NB4 (cell line): ENCODE measurements around the gene OSER1.

Experiments
- DNase-seq: peaks from one replicate; pipeline ENCODE4 v3.0.0; 2010; ENCODE audit warnings: low read depth
- H3K4me3 ChIP-seq: one replicate; pipeline ENCODE4 v1.5.1; 2011; ENCODE audit warnings: mild to moderate bottlenecking, low read depth, low read length, moderate library complexity
- MYC ChIP-seq: IDR thresholded peaks from 2 replicates; pipeline ENCODE4 v1.6.1; 2011; ENCODE audit warnings: low read depth, low read length
- POLR2A ChIP-seq: IDR thresholded peaks from 2 replicates; pipeline ENCODE4 v1.6.1; 2011; ENCODE audit warnings: mild to moderate bottlenecking; ENCODE audit not compliant: insufficient read length; ENCODE audit errors: extremely low read depth
- TF ChIP-seq, protein P1 (sequence below): IDR thresholded peaks from one replicate; pipeline ENCODE4 v1.5.1; 2012; ENCODE audit warnings: low read depth, low read length
- TF ChIP-seq, protein P2 (sequence below): IDR thresholded peaks from 2 replicates; pipeline ENCODE4 v1.6.1; 2011; ENCODE audit warnings: low read depth, low read length

OSER1 gene

GRCh38 chr20:44180814-44181213 lies 29.8 kb downstream of the OSER1 start:
- no peak overlapping the region for H3K4me3 ChIP-seq
- DNase-seq: no peak
- TF ChIP-seq, protein P1, sequence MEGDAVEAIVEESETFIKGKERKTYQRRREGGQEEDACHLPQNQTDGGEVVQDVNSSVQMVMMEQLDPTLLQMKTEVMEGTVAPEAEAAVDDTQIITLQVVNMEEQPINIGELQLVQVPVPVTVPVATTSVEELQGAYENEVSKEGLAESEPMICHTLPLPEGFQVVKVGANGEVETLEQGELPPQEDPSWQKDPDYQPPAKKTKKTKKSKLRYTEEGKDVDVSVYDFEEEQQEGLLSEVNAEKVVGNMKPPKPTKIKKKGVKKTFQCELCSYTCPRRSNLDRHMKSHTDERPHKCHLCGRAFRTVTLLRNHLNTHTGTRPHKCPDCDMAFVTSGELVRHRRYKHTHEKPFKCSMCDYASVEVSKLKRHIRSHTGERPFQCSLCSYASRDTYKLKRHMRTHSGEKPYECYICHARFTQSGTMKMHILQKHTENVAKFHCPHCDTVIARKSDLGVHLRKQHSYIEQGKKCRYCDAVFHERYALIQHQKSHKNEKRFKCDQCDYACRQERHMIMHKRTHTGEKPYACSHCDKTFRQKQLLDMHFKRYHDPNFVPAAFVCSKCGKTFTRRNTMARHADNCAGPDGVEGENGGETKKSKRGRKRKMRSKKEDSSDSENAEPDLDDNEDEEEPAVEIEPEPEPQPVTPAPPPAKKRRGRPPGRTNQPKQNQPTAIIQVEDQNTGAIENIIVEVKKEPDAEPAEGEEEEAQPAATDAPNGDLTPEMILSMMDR: no peak
- TF ChIP-seq MYC (no peak), POLR2A (no peak)
- TF ChIP-seq, protein P2, sequence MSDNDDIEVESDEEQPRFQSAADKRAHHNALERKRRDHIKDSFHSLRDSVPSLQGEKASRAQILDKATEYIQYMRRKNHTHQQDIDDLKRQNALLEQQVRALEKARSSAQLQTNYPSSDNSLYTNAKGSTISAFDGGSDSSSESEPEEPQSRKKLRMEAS: no peak

DNA sequence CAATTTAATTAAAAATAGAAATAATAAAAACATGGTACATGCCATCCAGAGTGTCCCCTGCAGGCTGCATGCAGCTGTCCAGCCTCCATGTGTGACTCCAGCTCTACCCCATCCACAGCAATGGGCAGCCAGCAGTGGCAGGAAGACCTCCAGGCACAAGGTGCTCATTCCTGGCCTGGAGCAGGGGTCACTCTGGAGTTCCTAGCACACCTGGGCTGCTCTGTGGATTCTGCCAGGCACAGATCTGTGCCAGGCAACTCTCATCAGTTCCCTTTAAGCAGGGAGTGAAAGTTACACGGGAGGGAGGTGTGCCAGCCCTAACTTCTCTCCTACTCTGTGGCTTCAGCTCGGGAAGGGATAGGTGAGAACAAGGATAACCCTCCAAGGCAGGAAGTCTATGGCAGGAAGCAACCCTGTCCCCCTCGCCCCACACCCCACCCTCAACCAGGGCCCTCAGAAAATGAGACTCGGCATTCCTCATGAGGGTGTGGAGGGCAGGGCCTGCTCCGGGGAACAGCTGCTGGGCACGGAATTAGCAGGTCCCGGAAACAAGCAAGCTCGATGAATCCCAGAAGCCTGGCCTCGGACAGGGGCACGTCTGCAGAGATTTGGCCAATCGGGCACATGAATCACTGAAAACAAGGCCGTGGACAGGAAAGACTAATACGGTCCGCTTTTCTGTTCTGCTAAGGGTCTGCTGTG lies 33.6 kb downstream of the OSER1 start:
- H3K4me3 ChIP-seq: no peak overlapping the region
- no peak for DNase-seq
- TF ChIP-seq, protein P1: no peak
- TF ChIP-seq POLR2A (no peak), MYC (no peak)
- TF ChIP-seq, protein P2: no peak

GRCh38 chr20:44174996-44175765 lies 35.4 kb downstream of the OSER1 start:
- TF ChIP-seq, protein P1: no peak
- TF ChIP-seq POLR2A (no peak), MYC (no peak)
- TF ChIP-seq, protein P2: no peak

GRCh38 chr20:44173846-44174245 lies 36.7 kb downstream of the OSER1 start:
- TF ChIP-seq POLR2A: no peak
- TF ChIP-seq MYC: no peak
- TF ChIP-seq, protein P1: no peak
- TF ChIP-seq, protein P2: no peak
- no peak overlapping the region for H3K4me3 ChIP-seq
- no peak for DNase-seq

More at GRCh38 chr20:44174996-44175765, 35.4 kb downstream of the OSER1 start:
- H3K4me3 ChIP-seq: no peak overlapping the region
- no peak for DNase-seq

GRCh38 chr20:44173116-44173515 lies 37.5 kb downstream of the OSER1 start:
- TF ChIP-seq, protein P2: no peak
- TF ChIP-seq MYC (no peak), POLR2A (no peak)
- TF ChIP-seq, protein P1: no peak
- no peak overlapping the region for H3K4me3 ChIP-seq
- DNase-seq: no peak
